Measurements from ENCODE around the gene METTL16. TPM values are rescaled to one million over a fixed set of nuclear protein-coding genes. Genes with fewer than 3 reads are reported as not detected.
"Not testable (repeated sequence)": the region's sequence is repeated elsewhere in the genome, so short reads cannot be mapped to it uniquely, and the experiment has no call there.

METTL16 gene
- polyA plus RNA-seq, 3 donors from 2014 or later = 7.9 to 23.8 (median 11.8) TPM

- H3K36me3 Mint-ChIP-seq = peaks cover 3 to 15% (median 12%) of the 10 kb centered on the region in 3 donors
- peak overlapping the region in 1 of 6 donors; percentile 5 for H3K27ac Mint-ChIP-seq
- no peaks in the 10 kb centered on the region for H3K27me3 Mint-ChIP-seq (ENCODE audit: low read depth in 3 of 3)
- no peak overlapping the region for H3K4me3 Mint-ChIP-seq
- peaks cover 0 to 1% of the 10 kb centered on the region in 2 donors for H3K4me1 Mint-ChIP-seq
- no peaks in the 10 kb centered on the region for H3K9me3 Mint-ChIP-seq
- DNase-seq = no peak
These were observed 57.8 kb downstream of the METTL16 start for GRCh38 chr17:2453866-2454265.

- Mint-ChIP-seq H3K27me3 (ENCODE audit: low read depth in 3 of 3) (peaks cover 0 to 2% (median 0%) of the 10 kb centered on the region in 3 donors), H3K4me1 (peaks cover 0 to 1% of the 10 kb centered on the region in 2 donors), H3K4me3 (no peak overlapping the region), H3K9me3 (no peaks in the 10 kb centered on the region), H3K36me3 (peaks cover 3 to 12% (median 12%) of the 10 kb centered on the region in 3 donors), H3K27ac (no peak overlapping the region)
- DNase-seq = no peak
These were observed 58.4 kb downstream of the METTL16 start for GRCh38 chr17:2453325-2453724.

GRCh38 chr17:2452216-2452750 lies 59.4 kb downstream of the METTL16 start:
- Mint-ChIP-seq H3K36me3 (peaks cover 3 to 12% (median 3%) of the 10 kb centered on the region in 3 donors), H3K4me3 (no peak overlapping the region), H3K9me3 (no peaks in the 10 kb centered on the region), H3K27ac (peak overlapping the region in 1 of 6 donors; percentile 48), H3K4me1 (peaks cover 0 to 1% of the 10 kb centered on the region in 2 donors), H3K27me3 (ENCODE audit: low read depth in 3 of 3) (peaks cover 0 to 2% (median 0%) of the 10 kb centered on the region in 3 donors)
- no peak for DNase-seq

- H3K4me1 Mint-ChIP-seq = peaks cover 0 to 1% of the 10 kb centered on the region in 2 donors
- no peak for DNase-seq
- no peak overlapping the region for H3K4me3 Mint-ChIP-seq
- H3K27me3 Mint-ChIP-seq (ENCODE audit: low read depth in 3 of 3) = peaks cover 0 to 2% (median 0%) of the 10 kb centered on the region in 3 donors
- H3K27ac Mint-ChIP-seq = no peak overlapping the region
- H3K36me3 Mint-ChIP-seq = peaks cover 10 to 14% (median 13%) of the 10 kb centered on the region in 3 donors
- peaks cover 0 to 3% (median 0%) of the 10 kb centered on the region in 6 donors for H3K9me3 Mint-ChIP-seq
These were observed 61.6 kb downstream of the METTL16 start for GRCh38 chr17:2450016-2450650.

GRCh38 chr17:2449486-2449885 lies 62.2 kb downstream of the METTL16 start:
- Mint-ChIP-seq H3K36me3 (peaks cover 10 to 14% (median 14%) of the 10 kb centered on the region in 3 donors), H3K27ac (no peak overlapping the region), H3K27me3 (ENCODE audit: low read depth in 3 of 3) (peaks cover 0 to 2% (median 0%) of the 10 kb centered on the region in 3 donors), H3K9me3 (peaks cover 0 to 3% (median 0%) of the 10 kb centered on the region in 6 donors), H3K4me1 (peaks cover 0 to 1% of the 10 kb centered on the region in 2 donors), H3K4me3 (no peak overlapping the region)
- DNase-seq = no peak

- not testable (repeated sequence) for H3K27ac Mint-ChIP-seq; H3K9me3 Mint-ChIP-seq; H3K27me3 Mint-ChIP-seq (ENCODE audit: low read depth in 3 of 3); DNase-seq; H3K4me1 Mint-ChIP-seq; H3K4me3 Mint-ChIP-seq
- H3K36me3 Mint-ChIP-seq = peaks cover 7 to 12% (median 10%) of the 10 kb centered on the region in 3 donors
These were observed 64.2 kb downstream of the METTL16 start for GRCh38 chr17:2447479-2447878.

GRCh38 chr17:2445638-2446037 lies 66.0 kb downstream of the METTL16 start:
- Mint-ChIP-seq H3K9me3 (peaks cover 0 to 3% (median 0%) of the 10 kb centered on the region in 6 donors), H3K4me3 (no peak overlapping the region), H3K27ac (no peak overlapping the region), H3K4me1 (no peaks in the 10 kb centered on the region), H3K27me3 (ENCODE audit: low read depth in 3 of 3) (peaks cover 0 to 3% (median 2%) of the 10 kb centered on the region in 3 donors), H3K36me3 (peaks cover 11 to 19% (median 18%) of the 10 kb centered on the region in 3 donors)
- no peak for DNase-seq

- H3K27ac Mint-ChIP-seq = no peak overlapping the region
- no peak for DNase-seq
- H3K27me3 Mint-ChIP-seq (ENCODE audit: low read depth in 3 of 3) = peaks cover 0 to 3% (median 2%) of the 10 kb centered on the region in 3 donors
- H3K4me1 Mint-ChIP-seq = no peaks in the 10 kb centered on the region
- H3K9me3 Mint-ChIP-seq = peaks cover 0 to 3% (median 0%) of the 10 kb centered on the region in 6 donors
- peaks cover 11 to 22% (median 18%) of the 10 kb centered on the region in 3 donors for H3K36me3 Mint-ChIP-seq
- no peak overlapping the region for H3K4me3 Mint-ChIP-seq
These were observed 67.3 kb downstream of the METTL16 start for GRCh38 chr17:2444382-2444781.

- Mint-ChIP-seq H3K27me3 (ENCODE audit: low read depth in 3 of 3) (peaks cover 0 to 3% (median 0%) of the 10 kb centered on the region in 3 donors), H3K36me3 (peaks cover 14 to 27% (median 22%) of the 10 kb centered on the region in 3 donors), H3K9me3 (peaks cover 0 to 3% (median 0%) of the 10 kb centered on the region in 6 donors), H3K4me3 (no peak overlapping the region), H3K4me1 (no peaks in the 10 kb centered on the region), H3K27ac (peak overlapping the region in 1 of 6 donors; percentile 73)
- DNase-seq = no peak
These were observed 69.5 kb downstream of the METTL16 start for GRCh38 chr17:2442166-2442565.

GRCh38 chr17:2440930-2441329 lies 70.8 kb downstream of the METTL16 start:
- no peak for DNase-seq
- Mint-ChIP-seq H3K4me3 (no peak overlapping the region), H3K27ac (no peak overlapping the region), H3K27me3 (ENCODE audit: low read depth in 3 of 3) (peaks cover 0 to 3% (median 0%) of the 10 kb centered on the region in 3 donors), H3K4me1 (no peaks in the 10 kb centered on the region), H3K9me3 (peaks cover 0 to 1% (median 0%) of the 10 kb centered on the region in 6 donors), H3K36me3 (peaks cover 15 to 31% (median 22%) of the 10 kb centered on the region in 3 donors)

- H3K27me3 Mint-ChIP-seq (ENCODE audit: low read depth in 3 of 3); H3K4me1 Mint-ChIP-seq; H3K4me3 Mint-ChIP-seq; H3K27ac Mint-ChIP-seq; DNase-seq; H3K9me3 Mint-ChIP-seq: not testable (repeated sequence)
- H3K36me3 Mint-ChIP-seq = peaks cover 13 to 28% (median 21%) of the 10 kb centered on the region in 3 donors
These were observed 71.7 kb downstream of the METTL16 start for GRCh38 chr17:2439997-2440396.

- H3K4me1 Mint-ChIP-seq = no peaks in the 10 kb centered on the region
- no peaks in the 10 kb centered on the region for H3K9me3 Mint-ChIP-seq
- peaks cover 0 to 3% (median 0%) of the 10 kb centered on the region in 3 donors for H3K27me3 Mint-ChIP-seq (ENCODE audit: low read depth in 3 of 3)
- peaks cover 13 to 28% (median 21%) of the 10 kb centered on the region in 3 donors for H3K36me3 Mint-ChIP-seq
- H3K4me3 Mint-ChIP-seq = no peak overlapping the region
- no peak overlapping the region for H3K27ac Mint-ChIP-seq
- DNase-seq = no peak
These were observed 72.9 kb downstream of the METTL16 start for GRCh38 chr17:2438823-2439222.

- no peak overlapping the region for H3K27ac Mint-ChIP-seq
These were observed 75.3 kb downstream of the METTL16 start for GRCh38 chr17:2436316-2436905.

GRCh38 chr17:2435862-2436261 lies 75.8 kb downstream of the METTL16 start:
- no peak overlapping the region for H3K27ac Mint-ChIP-seq
- H3K4me3 Mint-ChIP-seq = no peak overlapping the region
- no peak for DNase-seq
- peaks cover 0 to 2% (median 0%) of the 10 kb centered on the region in 3 donors for H3K27me3 Mint-ChIP-seq (ENCODE audit: low read depth in 3 of 3)
- no peaks in the 10 kb centered on the region for H3K4me1 Mint-ChIP-seq
- peaks cover 17 to 33% (median 19%) of the 10 kb centered on the region in 3 donors for H3K36me3 Mint-ChIP-seq
- no peaks in the 10 kb centered on the region for H3K9me3 Mint-ChIP-seq

More at GRCh38 chr17:2436316-2436905, 75.3 kb downstream of the METTL16 start:
- Mint-ChIP-seq H3K36me3 (peaks cover 22 to 36% (median 24%) of the 10 kb centered on the region in 3 donors), H3K27me3 (ENCODE audit: low read depth in 3 of 3) (peaks cover 0 to 2% (median 0%) of the 10 kb centered on the region in 3 donors), H3K9me3 (no peaks in the 10 kb centered on the region), H3K4me1 (no peaks in the 10 kb centered on the region), H3K4me3 (no peak overlapping the region)
- DNase-seq = no peak

Data from immature natural killer cell (primary cell).